Measurements from ENCODE around the gene RFC3.

- TF ChIP-seq SPI1 (IDR thresholded peaks at IDR 0.05; ENCODE audit: borderline replicate concordance, low read depth) = no peak
- no peak for TF ChIP-seq CTCF (IDR thresholded peaks at IDR 0.05; ENCODE audit: insufficient read depth, low read length)
- TF ChIP-seq POLR2AphosphoS5 (IDR thresholded peaks at IDR 0.05; ENCODE audit: low read depth) = no peak
These were observed 1.0 kb upstream of the RFC3 start for GRCh38 chr13:33816912-33817311.
